HG03039 (cell line): Measurements from ENCODE around the gene SCYGR8.
A peak's percentile ranks its signal among the peaks of the same experiment; 100 is the strongest.

Experiments
- ATAC-seq: cut with Tn5 transposase; IDR thresholded peaks from one replicate; pipeline ENCODE4 v1.9.1; 2021; ENCODE audit warnings: mild to moderate bottlenecking, moderate library complexity; ENCODE audit not compliant: unreplicated experiment

The SCYGR8 gene

DNA sequence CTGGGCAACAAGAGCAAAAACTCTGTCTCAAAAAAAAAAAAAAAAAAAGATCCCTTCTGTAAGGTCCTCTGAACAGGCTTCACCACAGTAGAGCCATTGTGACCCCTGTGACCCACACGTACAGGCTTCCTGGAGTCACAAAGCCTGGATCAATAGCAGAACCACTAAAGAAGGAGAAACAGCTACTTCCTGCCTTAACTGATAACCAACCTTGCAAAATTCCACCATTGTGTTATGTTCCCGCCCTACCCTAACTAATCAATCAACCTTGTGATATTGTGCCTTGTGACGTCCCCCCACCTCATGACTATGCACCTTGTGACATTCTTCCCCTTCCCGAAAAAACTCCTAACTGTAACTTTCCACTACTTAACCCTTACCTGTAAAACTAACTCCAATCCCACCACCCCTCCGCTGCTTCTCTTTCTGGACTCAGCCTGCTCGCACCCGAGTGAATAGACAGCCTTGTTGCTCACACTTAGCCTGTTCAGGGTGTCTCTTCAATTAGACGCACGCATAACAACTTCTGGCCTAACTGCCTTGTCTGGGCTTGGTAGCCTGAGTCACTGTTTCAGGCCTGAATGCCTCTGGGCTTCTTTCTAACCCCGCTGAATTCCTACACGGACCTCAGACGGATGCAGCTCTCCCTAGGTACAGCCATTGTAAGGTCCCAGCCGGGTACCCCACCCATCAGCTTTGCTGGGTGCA is 13.9 kb downstream of the SCYGR8 start:
- no peak for ATAC-seq

DNA sequence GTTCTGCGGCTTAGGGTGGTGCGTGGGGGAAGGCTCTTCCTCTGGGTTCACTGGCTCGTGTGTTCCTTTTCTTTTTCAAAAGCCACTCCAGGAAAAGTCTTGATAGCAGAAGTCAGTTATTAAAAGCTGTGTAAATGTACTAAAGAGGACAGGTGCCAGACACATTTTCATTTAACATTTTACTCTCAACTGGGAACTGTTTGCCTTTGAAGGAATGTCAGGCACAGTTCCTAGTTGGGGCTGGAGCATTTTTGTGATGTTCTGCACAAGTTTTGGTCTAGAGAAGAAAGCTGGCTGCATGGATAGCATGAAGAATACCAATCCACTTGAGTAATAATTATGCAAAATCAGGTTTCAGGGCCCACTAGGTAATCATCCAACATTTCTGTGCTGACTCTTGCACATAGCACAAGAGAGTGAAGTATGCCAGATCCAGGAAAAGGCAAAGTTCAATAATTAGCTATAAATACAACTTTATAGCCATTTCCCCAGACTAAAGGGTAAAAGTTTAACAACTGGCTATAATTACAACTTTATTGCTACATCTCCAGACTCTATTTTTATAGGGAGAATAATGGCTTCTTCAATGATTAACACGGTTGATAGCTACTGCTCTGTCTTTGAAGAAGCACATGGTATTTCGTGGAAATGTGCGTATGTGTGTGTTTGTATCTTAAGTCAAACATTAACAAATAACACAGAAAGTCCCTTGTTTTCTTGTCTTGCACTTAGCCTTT is 16.2 kb downstream of the SCYGR8 start:
- ATAC-seq = no peak

DNA sequence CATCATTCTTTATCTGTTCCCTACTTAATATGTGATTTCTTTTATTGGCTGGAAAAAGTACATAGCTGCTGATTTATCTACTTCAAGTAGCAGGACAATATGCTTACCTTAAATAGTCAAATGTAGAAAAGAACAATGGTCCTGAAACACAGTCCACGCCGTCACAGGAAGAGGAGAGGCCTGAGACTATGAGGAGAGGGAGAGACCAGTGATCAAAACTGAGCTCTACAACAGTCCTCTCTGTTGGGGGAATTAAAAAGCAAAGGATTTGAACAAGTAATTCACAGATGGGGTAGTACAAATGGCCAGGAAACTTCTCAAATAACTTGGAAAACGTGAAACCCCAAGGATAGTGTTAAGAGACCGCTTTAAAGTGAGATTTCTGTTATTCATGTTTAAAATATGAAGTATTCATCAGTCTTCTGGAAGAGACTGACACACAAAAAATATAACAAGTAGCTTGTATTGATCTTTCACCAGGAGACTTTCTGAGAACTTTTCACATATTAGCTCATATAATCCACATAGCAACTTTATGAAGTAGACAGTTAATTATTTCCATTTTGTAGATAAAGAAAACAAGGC is 20.2 kb downstream of the SCYGR8 start:
- no peak for ATAC-seq

DNA sequence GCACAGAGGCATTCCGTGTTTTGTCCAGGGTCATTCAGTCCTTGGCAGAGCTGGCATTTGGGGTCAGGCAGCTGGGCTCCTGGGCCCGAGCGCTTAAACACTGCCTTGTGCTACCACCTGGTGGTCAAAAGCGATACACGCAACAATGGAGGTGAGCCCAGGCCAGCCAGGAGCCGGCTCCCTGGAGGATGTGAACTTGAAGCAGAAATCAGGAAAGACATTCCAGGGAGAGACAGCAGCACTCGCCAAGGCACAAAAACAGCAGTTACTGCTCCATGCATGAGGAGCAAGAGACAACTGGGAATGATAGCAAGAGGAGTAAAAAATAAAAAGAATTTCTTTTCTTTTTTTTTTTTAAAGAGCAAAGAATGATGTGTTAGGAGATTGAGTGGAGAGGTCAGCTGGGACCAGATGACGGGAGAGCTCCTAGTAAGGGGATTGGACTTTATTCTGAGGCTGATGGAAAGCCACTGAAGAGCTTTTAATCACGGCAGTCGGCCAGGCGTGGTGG is 20.7 kb downstream of the SCYGR8 start:
- ATAC-seq = peak; percentile 93

DNA sequence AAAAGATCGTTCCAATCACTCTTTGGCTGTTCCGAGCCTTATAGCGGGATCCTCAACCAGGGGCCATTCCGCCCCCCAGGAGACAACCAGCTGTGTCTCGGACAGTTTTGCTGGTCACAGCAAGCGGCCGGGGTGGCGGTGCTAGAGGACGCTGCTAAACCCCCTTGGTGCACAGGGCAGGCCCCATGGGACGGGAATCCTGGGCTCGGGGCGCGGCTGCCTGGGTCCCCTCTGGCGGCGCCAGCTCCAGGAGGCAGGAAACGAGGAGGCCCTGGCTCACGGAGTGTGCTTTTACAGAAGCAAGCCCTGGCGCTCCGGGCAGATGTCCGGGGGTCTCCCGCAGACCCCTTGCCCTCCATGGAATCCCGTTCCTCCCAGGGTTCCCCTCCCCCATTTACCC is 22.1 kb downstream of the SCYGR8 start:
- ATAC-seq = no peak

DNA sequence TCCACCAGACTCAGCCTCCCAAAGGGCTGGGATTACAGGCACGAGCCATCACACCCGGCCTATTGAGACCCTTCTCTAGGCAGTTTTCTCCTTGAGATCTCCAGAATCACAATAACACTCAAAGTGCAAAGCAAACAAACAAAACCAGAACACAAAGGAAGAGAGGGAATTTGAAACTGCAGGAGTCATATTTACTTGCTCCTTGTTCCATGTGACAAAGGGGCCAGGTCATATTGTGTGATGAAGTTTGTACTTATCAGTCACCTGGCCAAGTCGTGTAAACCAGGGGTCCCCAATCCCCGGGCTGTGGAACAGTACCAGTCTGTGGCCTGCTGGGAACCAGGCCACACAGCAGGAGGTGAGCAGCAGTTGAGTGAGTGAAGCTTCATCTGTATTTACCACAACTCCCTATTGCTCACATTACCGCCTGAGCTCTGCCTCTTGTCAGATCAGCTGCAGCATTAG is 26.5 kb downstream of the SCYGR8 start:
- no peak for ATAC-seq

DNA sequence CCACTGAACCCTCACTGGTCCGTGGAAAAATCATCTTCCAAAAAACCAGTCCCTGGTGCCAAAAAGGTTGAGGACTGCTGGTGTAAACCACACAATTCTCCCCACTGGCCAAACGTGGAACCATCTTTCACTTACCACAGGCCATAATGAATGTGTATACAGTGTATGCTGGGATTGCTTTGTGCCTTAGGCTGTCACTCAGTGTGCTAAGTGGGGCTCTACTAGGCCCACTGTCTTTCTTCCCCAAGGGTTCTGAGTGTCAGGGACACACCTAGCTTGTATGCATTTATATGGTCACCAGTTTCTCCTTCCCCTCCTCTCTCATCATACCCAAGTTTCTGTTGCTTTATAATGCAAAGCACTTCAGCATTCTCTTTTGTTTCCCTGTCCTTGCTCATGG is 27.2 kb downstream of the SCYGR8 start:
- no peak for ATAC-seq

DNA sequence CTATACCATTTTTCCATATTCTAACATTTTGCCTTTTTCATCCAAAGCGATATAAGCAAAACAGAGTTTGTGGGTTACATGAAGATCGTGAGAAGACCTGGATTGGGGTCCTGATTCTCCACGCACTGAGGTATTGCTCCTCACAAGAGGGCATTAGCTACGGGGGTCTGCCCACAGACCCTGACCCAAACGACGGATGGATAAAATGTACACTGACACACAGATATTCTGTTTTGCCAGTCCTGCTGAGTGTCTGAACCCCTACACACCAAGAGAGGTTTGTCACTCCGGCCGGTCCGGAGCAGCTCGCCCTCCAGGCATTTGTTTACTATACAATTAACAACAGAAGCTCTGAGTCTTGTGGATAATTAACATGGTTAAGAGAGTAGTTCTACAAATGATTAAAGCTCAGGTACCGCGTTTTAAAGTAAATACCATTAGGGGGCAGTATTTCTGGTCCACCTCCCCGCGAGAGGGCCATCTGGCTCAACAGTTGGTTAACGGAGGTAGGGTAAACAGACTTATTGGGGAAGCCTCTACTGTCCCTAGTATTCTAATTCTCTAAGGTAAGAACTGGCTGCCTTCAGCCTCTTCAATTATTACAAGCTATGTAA is 28.4 kb downstream of the SCYGR8 start:
- ATAC-seq = no peak

DNA sequence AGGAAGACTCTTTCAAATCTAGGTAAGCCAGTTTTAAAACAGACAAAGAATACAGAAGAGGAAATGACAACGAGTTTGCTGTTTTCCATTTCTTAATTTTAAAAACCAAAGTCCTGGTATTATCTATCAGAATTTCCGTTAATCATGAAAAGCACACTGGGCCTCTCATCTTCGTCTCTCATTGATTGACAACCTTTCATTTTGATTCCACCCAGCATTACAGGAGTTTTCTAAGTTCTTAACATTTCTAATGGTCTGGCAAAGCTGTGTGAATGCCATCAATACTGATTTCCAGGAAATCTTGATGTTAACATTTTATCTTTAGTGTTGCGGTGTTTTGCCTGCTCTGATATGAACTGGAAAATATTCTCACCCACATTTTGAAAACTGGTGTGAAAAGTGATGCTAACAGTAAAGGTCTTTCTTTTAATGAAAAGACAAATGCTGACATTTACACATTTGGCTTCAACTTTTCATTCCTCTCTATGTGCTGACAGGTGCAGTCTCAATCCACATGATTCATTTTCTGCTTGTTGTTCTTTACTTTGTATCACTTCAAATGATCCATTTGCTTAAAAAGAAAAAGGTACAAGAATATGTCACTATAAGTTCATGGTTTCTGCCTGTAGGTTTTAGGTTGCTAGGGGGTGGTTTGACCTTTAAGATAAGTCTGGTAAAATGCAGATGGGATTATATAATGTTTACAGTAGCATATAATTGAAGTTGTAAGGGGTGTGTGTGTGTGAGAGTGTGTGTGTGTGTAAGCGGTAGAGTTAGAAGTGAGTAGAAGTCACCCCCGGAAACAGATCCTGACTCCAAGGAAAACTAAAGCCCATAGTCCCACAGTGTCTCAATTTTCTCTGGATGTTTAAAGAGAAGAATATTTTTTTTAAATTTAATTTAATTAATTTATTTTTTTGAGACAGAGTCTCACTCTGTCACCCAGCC is 29.5 kb downstream of the SCYGR8 start:
- no peak for ATAC-seq

DNA sequence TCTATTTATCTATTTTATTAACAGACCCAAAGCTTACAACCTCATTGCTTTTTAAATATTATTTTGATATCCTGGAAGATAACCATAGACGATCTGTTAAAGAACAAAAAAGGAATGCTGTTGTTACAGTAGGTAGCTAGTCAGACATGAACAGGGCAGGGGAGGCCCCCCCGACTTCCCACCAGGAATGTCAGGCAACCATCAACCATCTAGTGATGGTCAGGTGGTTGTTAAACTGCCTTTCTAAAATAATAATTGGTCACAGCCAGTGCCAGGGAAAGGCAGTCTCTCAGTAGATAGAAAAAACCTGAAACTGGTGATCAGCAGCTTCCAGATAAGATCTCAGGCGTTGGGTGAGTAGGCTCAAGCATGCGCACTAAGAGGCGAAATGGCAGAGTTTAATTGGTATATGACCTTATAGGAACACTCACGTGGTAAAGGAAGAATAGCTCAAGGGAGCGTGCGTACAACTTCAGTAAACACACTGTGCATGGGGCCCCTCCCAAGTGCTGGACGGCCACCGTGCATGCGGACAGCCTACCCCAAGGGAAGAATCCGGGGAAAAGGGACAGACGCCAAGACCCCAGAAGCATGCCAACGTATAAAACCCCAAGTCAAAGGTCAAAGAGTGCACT is 35.4 kb downstream of the SCYGR8 start:
- no peak for ATAC-seq

DNA sequence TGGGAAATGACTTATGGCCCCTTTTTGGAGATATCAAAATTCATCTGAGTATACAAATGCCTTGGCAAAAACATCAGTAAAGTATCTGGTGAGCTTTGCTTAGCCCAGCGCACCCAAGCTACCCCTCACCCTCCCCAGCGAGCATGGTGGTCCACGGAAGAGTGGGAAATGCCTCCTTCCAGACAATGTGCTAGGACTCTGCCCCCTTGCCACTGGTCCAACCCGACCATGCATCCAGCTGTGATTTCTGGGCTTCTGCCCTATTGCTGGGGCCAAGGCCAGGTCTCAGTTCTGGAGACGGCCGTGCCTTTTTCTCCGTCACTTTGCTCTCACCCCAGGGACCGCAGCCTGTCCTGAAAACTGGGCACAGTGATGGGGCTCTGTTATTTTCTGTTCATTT is 36.1 kb downstream of the SCYGR8 start:
- no peak for ATAC-seq

DNA sequence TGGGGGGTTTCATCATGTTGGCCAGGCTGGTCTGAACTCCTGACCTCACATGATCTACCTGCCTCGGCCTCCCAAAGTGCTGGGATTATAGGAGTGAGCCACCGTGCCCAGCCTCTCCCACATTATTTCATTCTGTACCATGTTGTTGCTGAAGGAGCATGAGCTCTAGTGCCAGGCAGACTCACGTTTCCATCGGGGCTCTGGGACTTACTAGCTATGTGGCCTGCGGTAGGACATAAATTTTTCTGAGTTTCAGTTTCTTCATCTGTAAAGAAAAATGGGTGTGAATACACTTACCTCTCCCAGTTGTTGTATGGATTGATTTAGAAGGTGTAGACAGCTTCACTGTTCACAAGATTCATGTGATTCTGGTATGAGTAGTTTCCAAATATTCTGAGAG is 37.1 kb downstream of the SCYGR8 start:
- peak; percentile 11 for ATAC-seq

DNA sequence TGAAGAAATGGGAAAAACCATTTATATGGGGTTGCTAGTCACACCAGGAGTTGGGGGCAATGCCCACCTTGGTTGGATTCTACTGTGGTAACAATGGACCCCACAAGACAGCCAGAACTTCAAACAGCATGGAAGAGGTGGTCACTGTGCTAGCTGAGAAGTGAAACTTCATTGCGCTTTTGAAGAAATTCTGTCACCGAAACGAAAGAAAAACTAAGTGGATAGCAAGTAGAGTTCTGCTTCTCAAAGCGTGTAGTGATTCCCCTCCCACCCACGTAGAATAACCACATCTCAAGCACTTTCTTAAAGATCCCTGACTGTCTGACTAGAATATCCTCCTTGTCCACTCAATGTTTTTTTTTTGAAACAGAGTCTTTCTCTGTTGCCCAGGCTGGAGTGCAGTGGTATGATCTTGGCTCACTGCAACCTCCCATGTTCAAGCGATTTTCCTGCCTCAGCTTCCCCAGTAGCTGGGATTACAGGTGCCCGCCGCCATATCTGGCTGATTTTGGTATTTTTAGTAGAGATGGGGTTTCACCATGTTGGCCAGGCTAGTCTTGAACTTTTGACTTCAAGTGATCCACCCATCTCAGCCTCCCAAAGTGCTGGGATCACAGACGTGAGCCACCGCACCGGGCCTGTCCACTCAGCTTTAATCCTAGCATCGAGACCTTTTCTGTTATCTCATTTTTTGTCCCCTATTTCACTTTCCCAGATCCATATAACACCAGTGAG is 37.9 kb downstream of the SCYGR8 start:
- peak; percentile 94 for ATAC-seq

DNA sequence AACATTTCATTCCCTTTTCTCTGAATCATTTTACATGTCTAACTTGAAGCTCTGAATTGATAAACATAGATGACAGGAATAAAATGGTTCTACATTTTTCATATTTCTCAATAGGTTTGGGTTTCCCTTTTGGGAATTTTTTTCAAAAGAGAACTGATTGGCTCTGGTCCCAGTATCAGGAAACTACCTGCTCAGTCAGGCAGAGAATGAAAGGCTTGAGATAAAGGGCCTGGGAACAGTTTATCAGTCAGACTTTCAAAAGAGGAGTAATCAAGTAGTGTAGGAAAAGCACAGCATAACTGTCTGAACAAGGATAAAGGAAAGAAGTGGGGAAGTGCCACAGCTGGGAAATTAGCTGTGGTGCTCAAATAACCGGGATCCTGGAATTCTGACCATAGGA is 39.6 kb downstream of the SCYGR8 start:
- no peak for ATAC-seq

DNA sequence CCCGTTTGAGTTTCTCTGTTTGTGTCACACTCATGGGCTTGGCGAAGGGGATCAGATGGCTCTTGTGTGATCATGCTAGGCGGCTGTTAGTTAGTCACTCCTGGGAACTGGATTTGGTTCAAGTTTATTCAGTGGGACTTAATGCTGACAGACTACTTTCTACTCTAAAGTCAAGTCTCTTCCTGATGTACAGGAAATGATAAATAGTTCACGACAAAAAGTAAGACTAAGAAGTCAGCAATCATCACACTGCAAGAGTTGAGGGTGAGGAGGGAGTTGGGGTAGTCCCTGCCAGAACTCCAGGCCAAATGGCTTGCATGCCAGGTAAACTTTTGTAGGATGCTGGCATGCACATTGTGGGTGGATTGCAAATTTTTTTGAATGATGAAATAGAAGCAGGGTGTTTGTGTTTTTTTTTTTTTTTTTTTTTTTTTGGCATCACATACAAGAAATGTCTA is 42.9 kb downstream of the SCYGR8 start:
- no peak for ATAC-seq

DNA sequence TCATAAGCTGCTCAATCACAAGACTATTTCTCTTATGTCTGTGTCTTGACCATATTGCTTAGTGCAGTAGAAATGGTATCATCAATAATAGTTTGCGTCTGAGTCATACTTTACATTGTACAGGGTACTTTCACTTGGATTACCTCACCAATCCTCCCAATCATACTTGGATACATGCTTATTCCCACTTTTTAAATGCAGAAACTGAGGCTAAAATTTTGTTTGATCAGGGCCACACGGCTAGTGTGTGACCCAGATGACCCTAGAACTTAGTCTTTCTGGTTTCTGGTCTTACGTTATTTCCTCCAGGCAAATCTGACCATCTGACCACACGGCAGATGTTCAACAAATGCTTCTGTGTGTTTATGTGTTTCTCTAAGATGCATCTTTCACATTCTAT is 44.1 kb downstream of the SCYGR8 start:
- ATAC-seq = no peak

DNA sequence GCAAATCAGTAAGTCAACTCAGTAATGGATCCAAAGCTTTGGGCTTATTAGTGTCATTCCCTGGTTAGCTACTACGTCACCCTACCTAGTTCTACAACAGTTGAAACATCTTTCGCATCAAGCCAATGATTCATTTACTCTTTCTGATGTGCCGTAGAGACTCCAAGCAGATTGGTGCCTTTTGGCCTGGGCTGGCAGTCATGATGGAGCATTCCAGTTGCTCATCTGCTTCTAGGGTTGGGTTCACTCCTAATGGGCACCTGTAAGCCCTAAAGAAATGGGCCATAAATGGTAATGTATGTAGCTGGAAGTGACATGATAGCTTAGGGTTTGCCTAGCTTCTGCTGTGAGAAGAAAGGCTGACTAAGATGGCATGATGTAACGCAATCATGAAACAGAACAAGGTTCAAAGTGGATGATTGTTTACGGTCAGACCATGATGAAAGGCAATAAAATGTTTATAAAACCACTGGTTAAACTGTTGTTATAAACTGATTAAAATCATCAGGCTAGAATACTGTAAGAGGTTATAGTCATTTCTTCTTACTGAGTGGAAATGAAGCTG is 47.5 kb downstream of the SCYGR8 start:
- ATAC-seq = no peak
